HepG2 (cell line): ENCODE results near the gene MFRP. TPM values are rescaled to one million over a fixed set of nuclear protein-coding genes. Genes with fewer than 3 reads are reported as not detected.
A peak's percentile ranks its signal among the peaks of the same experiment; 100 is the strongest.

Source experiments
- ATAC-seq: fragments of 200-7000 bp; cut with Tn5 transposase; 3 replicates; pipeline ENCODE4 v1.9.1; 2020; ENCODE audit warnings: mild to moderate bottlenecking, moderate library complexity
- BruUV-seq: library from RNA; stranded (reverse); fragments of 400-500 nt; replicated peaks from 2 replicates; lab custom pipeline; 2021; lab: Mats Ljungman, UMichigan
- CTCF ChIA-PET: fragments of 300-600 bp; formaldehyde crosslinking; extraction: SDS; loops from one replicate; lab custom pipeline; 2021; ENCODE audit warnings: low total read pairs, inconsistent platforms, low intra/inter-chr PET ratio; lab: Yijun Ruan, JAX
- POLR2A ChIA-PET: fragments of 350-600 bp; sonication (Branson Sonifier 250); formaldehyde crosslinking; loops from one replicate; lab custom pipeline; 2020; ENCODE audit warnings: antibody characterized with exemption, inconsistent platforms; lab: Yijun Ruan, JAX
- DNase-seq: peaks from one replicate; pipeline ENCODE4 v3.0.0-alpha.2; 2015; ENCODE audit warnings: low spot score
- FAIRE-seq: peaks from 3 replicates; lab custom pipeline; 2011; peaks lifted over from hg19 to GRCh38; lab: Jason Lieb, UNC
- H2AFZ ChIP-seq: one replicate; pipeline ENCODE4 v1.6.1; 2011; ENCODE audit warnings: low read length, inconsistent platforms
- H3K27ac ChIP-seq: fragments of 300-600 bp; 3 replicates; pipeline ENCODE4 v1.8.0; 2011; ENCODE audit warnings: mixed run types, mild to moderate bottlenecking, mixed read lengths, low read length, inconsistent platforms; ENCODE audit not compliant: insufficient read depth; ENCODE audit errors: extremely low read length
- H3K27me3 ChIP-seq, 2 experiments: fragments of 200-600 bp in 1 of 2; 2 replicates in 1 of 2; 3 replicates in 1 of 2; pipeline versions ENCODE4 v1.6.0 to v1.8.0; 2011; ENCODE audit warnings: low read length in 2 of 2, mild to moderate bottlenecking in 2 of 2, moderate library complexity in 2 of 2, inconsistent platforms in 1 of 2; ENCODE audit not compliant: insufficient read depth in 2 of 2, control insufficient read depth in 1 of 2
- H3K36me3 ChIP-seq, 2 experiments: fragments of 200-600 bp in 1 of 2; replicated peaks in 1 of 2; 2 replicates in 1 of 2; 3 replicates in 1 of 2; pipeline versions ENCODE4 v1.5.1 to v1.8.0; 2011; ENCODE audit warnings: low read length in 2 of 2, inconsistent platforms in 1 of 2; ENCODE audit not compliant: insufficient read depth in 2 of 2, control insufficient read depth in 1 of 2
- H3K4me1 ChIP-seq: 2 replicates; pipeline ENCODE4 v1.5.1; 2012; ENCODE audit warnings: low read length, inconsistent platforms; ENCODE audit not compliant: insufficient read depth
- H3K4me2 ChIP-seq: 2 replicates; pipeline ENCODE4 v1.6.0; 2011; ENCODE audit warnings: low read depth, low read length, inconsistent platforms
- H3K4me3 ChIP-seq, 3 experiments: fragments of 200-600 bp in 1 of 3; sonication (generic), shearing (Covaris generic) in 1 of 3; replicated peaks in 1 of 3; 2 replicates each; pipeline ENCODE4 v1.5.1; 2011 to 2016; ENCODE audit warnings: low read length in 3 of 3, inconsistent platforms in 2 of 3, low read depth in 2 of 3, mild to moderate bottlenecking in 2 of 3, control low read depth in 1 of 3, mixed read lengths in 1 of 3; ENCODE audit not compliant: insufficient read depth in 1 of 3
- H3K79me2 ChIP-seq: one replicate; pipeline ENCODE4 v1.6.1; 2011; ENCODE audit warnings: low read length, inconsistent platforms; ENCODE audit not compliant: insufficient read depth
- H3K9ac ChIP-seq: 2 replicates; pipeline ENCODE4 v1.6.0; 2011; ENCODE audit warnings: mild to moderate bottlenecking, low read depth, low read length, inconsistent platforms; ENCODE audit not compliant: insufficient read depth
- H3K9me3 ChIP-seq: 2 replicates; pipeline ENCODE4 v1.5.1; 2012; ENCODE audit warnings: mild to moderate bottlenecking, low read length
- H4K20me1 ChIP-seq: 2 replicates; pipeline ENCODE4 v1.6.0; 2011; ENCODE audit warnings: inconsistent platforms, mild to moderate bottlenecking, low read length, moderate library complexity; ENCODE audit not compliant: insufficient read depth
- KDM1A ChIP-seq: IDR thresholded peaks from 2 replicates; pipeline ENCODE4 v1.6.1; 2016; ENCODE audit warnings: missing compliant biosample characterization
- TRIM22 ChIP-seq: fragments of 450-650 bp; IDR thresholded peaks from 2 replicates; pipeline ENCODE4 v1.6.1; 2017
- USF2 ChIP-seq, 2 experiments: sonication (generic) in 1 of 2; formaldehyde crosslinking in 1 of 2; IDR thresholded peaks; 2 replicates each; pipeline versions ENCODE4 v1.5.1 to v1.6.1; 2011 to 2020; ENCODE audit warnings: borderline replicate concordance in 1 of 2, low read depth in 1 of 2, low read length in 1 of 2, mild to moderate bottlenecking in 1 of 2, missing genetic modification reagents in 1 of 2, moderate library complexity in 1 of 2
- ZC3H13 ChIP-seq: sonication (generic); formaldehyde crosslinking; IDR thresholded peaks from 2 replicates; pipeline ENCODE4 v1.8.1; 2023; ENCODE audit warnings: mild to moderate bottlenecking, missing genetic modification reagents, moderate library complexity
- ZNF142 ChIP-seq: sonication (generic); formaldehyde crosslinking; IDR thresholded peaks from 2 replicates; pipeline ENCODE4 v1.4.0; 2020; ENCODE audit warnings: missing genetic modification reagents
- ZNF639 ChIP-seq: conservative IDR thresholded peaks from 2 replicates; pipeline ENCODE4 v1.6.1; 2018; ENCODE audit warnings: missing genetic modification reagents
- ZNF83 ChIP-seq: sonication (generic); formaldehyde crosslinking; IDR thresholded peaks from 2 replicates; pipeline ENCODE4 v1.4.0; 2020; ENCODE audit warnings: missing genetic modification reagents, mild to moderate bottlenecking, borderline replicate concordance
- WGBS: methylation state at CpG from one replicate; pipeline ENCODE4 v1.1.6; 2017; ENCODE audit warnings: low lambda C conversion rate; 5-methylcytosine and 5-hydroxymethylcytosine counted together
- in situ Hi-C: cut with HindIII; loops from 2 replicates; pipeline ENCODE4 v1.10.0; 2017; ENCODE audit warnings: low pct_unique_long_range_greater_than_20kb; ENCODE audit not compliant: extremely low pct_ligation_motif_present
- intact Hi-C: fragments of 100-400 bp; cut with micrococcal nuclease; formaldehyde crosslinking; loops from one replicate; pipeline ENCODE4 v1.10.0; 2022; ENCODE audit not compliant: unreplicated experiment
- polyA plus RNA-seq, 8 experiments: library from polyadenylated mRNA; depleted of rRNA in 3 of 8; stranded (reverse) in 7 of 8; unstranded in 1 of 8; fragments of >200 nt; fragmentation: Illumina TruSeq in 4 of 8; extraction: Trizol in 4 of 8; gene quantifications; 2 replicates each; pipeline versions ENCODE4 v1.2.1 to v1.2.3, GENCODE V29; 2011 to 2016; ENCODE audit warnings: low read depth in 4 of 8, missing spikeins in 1 of 8, mixed read lengths in 1 of 8; ENCODE audit not compliant: insufficient read depth in 1 of 8
- total RNA-seq, 5 experiments: library from RNA; depleted of rRNA; stranded (reverse); fragments of >200 nt; fragmentation: Illumina TruSeq; extraction: Trizol; gene quantifications; 2 replicates each; pipeline ENCODE4 v1.2.3, GENCODE V29; 2016; ENCODE audit warnings: low read depth in 1 of 5

The MFRP gene
- total and polyA plus RNA-seq, 2 of the 13 experiments (the other 11 are each of a cell fraction or from before 2014, with no cell fraction given) = not detected

GRCh38 chr11:119323532-119324033, 22.9 kb downstream of the MFRP start (continued):
- TF ChIP-seq KDM1A (CRISPR knock-in tag) (peak; percentile 46; the same call in 1 of the 2 replicates), ZNF83 (CRISPR knock-in tag) (no peak), USF2 (IDR thresholded peaks at IDR 0.05; ENCODE audit: low read depth, low read length) (no peak), USF2 (CRISPR knock-in tag; IDR thresholded peaks at IDR 0.05; ENCODE audit: borderline replicate concordance) (no peak), ZNF639 (CRISPR knock-in tag) (no peak)

GRCh38 chr11:119322921-119323531, 23.5 kb downstream of the MFRP start:
- Histone ChIP-seq H3K79me2 (no peaks in the 10 kb centered on the region), H2AFZ (no peak overlapping the region), H4K20me1 (no peaks in the 10 kb centered on the region), H3K9me3 (no peaks in the 10 kb centered on the region), H3K27ac (no peak overlapping the region), H3K4me3 (no peak overlapping the region), H3K4me1 (peaks cover 63% of the 10 kb centered on the region), H3K27me3 (no peaks in the 10 kb centered on the region; a peak in 2 of 5 replicates), H3K9ac (no peak overlapping the region), H3K4me2 (peak overlapping the region; percentile 42; the same call in 1 of the 2 replicates), H3K36me3 (no peaks in the 10 kb centered on the region)
- ChIA-PET CTCF (interaction anchor here (0.9 kb wide), 1 partner anchor 51 kb away, joined by 5 read pairs; no protein-coding TSS in a partner anchor), POLR2A (interaction anchor here (1.3 to 1.9 kb wide), 4 partner anchors 15 to 58 kb away, joined by 3 to 6 read pairs (median 4); partner anchors contain the start of gene USP2)
- FAIRE-seq = no peak
- intact Hi-C loops = loop anchor here (10.0 kb wide), 1 partner anchor 118 kb away; the partner anchor contains the start of gene CBL
- no peak for ATAC-seq
- in situ Hi-C loops = no loop called here
- DNase-seq = no peak
- WGBS = 64% methylated on average over 19 of the region's 20 CpGs
- BruUV-seq = no TSS peak
- no peak for TF ChIP-seq TRIM22
- 0 out of 2 replicates have a peak, but pooled peaks have one; percentile 27 for TF ChIP-seq ZC3H13 (CRISPR knock-in tag)
- TF ChIP-seq ZNF142 = no peak
